ENCODE measurements around the gene HOXA11.

Gene HOXA11

DNA sequence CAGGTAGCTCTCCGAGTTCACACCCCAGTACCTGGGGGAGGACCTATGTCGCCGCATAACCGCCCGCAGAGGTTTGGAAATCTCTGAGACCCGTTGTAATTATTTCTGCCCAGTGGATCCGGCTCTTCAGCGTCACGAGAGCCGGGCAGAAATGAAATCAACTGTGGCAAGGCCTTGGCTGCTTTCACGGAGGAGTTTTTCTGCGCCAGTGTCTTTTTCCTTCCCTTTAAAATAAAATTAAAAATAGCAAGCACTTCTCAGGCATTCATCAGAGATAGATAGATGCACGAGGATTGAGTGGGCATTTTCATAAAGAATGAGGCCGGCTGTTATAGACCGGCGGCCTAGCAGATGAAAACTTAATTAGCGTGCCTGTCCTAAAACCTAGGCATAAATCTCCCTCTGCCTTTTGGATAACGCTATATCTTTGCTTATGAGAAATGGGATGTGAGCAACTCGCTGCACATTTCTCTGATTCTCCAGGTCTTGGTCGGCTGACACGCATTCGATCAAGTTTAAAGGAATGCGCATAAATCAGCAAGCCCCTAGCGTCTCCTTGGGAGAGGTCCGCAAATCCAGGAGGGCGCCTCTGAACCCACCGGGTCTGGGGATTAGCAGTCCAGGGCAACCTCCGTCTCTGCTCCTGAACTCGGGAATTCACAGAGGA lies 8.4 kb upstream of the HOXA11 start:
- FAIRE-seq: no peak
- no peak for DNase-seq (ENCODE audit: low spot score)

DNA sequence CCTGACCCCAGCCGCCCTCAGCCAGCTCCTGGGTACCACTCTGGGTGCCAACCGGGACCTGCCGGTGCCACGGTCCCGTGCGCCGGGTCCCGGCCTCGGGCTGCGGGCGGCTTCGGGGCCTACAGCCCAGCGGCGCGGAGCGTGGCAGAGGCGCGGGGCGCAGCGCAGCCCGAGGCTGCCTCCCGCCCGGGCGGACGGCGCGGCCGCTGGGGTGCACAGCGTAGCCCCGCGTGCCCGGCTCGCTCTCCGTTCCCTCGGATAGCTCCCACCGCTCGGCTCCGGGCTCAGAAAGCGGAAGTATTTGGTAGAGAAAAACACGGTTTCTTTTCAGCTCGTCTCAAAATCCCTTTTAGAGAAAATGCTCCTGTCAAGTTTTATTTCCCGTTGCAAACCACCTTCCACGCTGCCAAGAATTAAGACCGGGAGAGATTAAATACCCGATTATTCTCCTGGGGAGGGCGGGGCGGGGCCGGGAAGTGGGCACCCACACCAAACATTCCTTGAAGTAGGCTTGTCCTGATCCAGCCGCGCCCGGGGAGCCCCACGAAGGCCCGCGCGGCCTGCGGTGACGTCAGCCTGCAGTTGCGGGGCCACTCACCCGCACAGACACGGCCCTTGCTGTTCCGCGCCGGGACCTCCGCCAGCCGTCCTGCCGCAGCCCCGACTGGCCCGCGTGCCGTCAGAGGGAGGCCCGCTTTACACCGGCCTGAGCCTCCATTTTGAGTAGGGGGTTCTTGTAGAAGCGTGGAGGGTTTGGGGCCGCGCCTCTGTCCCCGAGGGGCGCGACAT lies 7.7 kb upstream of the HOXA11 start:
- FAIRE-seq: no peak
- DNase-seq (ENCODE audit: low spot score): no peak

DNA sequence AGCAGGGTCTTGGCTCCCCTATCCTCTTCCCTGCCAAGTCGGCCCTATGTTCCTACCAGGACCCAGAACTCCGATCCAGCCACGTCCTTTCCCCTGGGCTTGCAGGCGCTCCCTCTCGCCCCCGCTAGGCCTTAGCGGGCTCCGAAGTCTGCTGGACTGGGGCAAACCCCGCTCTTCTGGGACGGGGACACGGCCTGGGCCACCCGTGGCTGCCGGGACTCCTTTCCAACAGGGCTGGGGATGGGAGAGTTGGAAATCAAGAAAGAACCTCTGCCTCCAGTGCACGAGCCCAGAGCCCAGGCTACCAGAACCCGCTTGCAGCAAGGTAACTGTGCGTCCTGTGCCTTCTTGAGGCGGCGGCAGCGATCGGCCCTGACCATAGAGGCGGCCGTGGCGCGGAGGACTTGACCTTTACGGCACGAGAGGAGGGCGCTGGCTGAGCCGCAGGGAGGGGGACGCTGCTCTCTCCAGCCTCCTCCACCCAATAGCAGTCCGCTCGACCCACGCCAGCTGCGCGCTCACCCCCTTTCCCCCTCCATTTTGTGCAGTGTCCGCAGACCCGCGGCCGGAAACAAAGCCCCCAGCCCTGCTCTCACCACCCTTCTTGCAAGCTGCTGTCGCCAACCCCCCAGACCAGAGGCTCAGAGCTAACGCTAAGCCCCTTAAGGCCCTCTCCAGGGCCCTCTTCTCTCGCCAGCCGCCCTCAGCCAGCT lies 7.0 kb upstream of the HOXA11 start:
- no peak for DNase-seq (ENCODE audit: low spot score)
- FAIRE-seq: no peak

DNA sequence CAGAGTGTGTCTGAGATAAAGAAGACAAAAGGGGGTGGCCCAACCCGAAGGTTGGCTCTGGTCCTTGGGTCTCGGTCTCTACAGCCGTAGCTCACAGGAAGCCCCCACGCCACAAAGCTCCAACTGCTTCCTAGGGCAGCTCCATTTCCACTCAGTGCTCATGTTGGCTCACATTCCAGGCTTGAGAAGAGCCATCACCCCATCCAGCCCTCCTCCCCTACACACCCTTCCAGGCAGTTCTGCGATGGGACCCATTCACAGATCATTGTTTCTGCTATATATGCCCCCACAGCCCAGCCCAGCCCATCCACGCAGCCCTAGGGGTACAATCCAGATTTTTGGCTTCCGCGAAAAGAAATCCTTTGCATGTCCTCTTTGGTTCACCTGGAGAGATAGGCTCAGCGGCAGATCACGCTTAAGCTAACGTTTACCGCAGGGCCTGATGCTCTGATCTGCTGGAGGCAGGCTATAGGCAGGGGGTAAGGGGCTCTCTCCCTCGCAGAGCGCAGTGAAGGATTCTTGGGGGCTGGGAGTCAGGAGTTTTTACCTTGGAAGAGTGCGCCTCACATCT lies 6.2 kb upstream of the HOXA11 start:
- FAIRE-seq: no peak

DNA sequence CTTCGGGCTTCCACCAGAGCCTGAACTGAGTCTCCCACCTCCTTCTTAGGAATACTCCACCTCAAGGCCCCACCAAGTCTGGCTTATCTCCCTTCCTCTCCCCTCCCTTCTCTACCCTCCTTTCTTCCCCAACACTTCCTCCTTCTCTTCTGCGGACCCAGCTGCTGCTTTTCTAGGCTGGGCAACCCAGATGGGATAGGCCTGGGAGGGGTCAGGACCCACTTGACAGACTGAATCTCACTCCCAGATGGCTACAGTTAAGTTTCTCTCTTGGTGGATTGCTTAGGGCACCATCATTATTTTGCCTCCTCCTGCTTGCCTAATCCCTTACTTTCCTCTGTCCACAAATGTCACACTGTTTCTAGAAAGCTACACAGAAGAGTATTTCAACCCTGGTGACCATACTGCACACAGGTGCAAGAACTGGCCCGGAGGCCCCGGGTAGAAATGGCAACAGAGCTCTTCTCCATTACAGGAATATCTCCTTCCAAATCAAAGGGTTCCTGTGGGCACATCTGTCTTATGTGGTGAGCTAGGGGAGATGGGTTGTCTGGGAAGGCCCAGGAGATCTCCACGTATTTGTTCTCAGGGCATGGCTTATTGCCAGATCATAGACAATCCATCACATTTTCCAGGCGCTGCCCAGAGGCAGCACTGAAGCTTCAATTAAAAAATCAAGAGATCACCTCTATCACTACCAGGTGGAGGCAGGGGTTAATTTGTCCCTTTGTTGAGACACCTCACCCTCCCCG lies 5.1 kb upstream of the HOXA11 start:
- DNase-seq (ENCODE audit: low spot score) (no peak), FAIRE-seq (no peak)

More for the DNA sequence above, 6.2 kb upstream of the HOXA11 start:
- no peak for DNase-seq (ENCODE audit: low spot score)

DNA sequence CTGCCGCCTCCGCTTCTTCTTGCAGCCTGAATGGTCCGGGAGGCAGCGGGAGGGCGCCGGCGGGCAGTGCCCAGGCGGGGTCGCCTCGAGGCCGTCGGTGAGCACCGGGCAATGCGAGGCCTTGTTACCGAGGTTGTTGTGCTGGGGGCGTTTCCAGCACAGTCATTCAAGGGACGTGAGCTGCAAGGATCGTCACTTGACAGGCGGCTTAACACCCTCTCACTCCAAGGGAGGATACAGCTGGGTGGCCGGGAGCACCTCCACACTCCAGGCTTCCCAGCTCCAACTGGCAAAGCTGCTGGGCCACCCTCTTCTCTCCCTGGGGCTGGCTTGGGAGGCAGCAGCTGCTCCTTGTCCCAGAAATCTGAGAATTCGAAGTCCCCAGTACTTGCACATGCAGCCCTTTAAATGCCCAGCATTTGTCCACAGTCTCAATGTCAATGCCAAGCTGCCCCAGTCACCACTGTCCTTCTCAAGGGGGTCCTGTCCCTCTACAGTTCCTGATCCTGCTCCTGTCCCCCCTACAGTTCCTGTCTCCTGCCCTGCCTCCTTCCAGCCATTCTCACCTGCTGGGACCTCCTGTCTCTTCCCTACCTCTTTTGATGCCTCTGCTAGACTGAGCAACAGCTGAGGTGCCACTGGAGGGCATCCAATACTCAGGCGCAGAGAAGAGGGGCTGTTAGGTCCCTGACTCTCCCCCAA lies 4.4 kb upstream of the HOXA11 start:
- no peak for FAIRE-seq
- no peak for DNase-seq (ENCODE audit: low spot score)

DNA sequence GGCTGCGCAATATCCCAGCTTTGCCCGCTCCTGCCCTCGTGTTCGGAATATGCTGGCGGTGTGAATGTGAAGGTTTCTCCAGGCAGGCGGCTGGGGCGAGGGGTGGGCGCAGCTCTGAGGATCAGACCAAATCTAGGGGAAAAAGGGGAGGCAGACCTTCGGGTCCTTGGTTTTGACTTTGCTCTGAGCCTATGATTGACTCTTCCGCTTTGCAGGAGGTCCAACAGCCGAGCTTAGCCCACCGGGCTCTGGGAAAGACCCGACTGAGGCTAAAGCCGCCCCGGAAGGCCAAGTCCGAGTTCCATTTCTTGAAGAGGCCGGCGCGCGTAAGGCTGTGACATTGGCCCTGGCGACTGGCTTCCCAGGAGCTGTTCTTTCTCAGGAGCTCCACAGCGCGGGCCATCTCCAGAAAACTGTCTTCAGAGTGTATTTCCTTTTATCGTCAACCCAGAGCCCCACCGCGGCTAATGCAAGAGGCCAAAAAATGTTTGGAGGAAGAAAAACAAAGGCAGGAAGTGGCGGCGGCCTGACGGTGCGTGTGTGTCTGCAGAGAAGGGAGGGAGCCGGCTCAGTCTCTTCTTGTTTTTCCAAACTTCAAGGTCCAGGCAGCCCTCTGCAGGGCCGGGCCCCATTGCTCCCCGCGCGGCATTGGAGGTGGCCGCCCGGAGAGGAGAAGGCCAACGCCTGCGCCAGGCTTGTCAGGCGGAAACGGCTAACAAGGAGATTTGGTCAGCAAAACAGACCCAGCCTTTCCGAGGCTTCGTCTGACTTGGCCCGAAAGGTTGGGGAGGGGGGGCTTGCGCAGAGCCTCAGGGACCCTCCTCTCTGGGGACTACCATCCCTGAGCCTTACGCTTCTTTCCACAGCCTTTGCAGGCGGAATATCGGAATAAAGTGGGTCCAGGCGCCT lies 3.6 kb upstream of the HOXA11 start:
- DNase-seq (ENCODE audit: low spot score) (no peak), FAIRE-seq (no peak)

DNA sequence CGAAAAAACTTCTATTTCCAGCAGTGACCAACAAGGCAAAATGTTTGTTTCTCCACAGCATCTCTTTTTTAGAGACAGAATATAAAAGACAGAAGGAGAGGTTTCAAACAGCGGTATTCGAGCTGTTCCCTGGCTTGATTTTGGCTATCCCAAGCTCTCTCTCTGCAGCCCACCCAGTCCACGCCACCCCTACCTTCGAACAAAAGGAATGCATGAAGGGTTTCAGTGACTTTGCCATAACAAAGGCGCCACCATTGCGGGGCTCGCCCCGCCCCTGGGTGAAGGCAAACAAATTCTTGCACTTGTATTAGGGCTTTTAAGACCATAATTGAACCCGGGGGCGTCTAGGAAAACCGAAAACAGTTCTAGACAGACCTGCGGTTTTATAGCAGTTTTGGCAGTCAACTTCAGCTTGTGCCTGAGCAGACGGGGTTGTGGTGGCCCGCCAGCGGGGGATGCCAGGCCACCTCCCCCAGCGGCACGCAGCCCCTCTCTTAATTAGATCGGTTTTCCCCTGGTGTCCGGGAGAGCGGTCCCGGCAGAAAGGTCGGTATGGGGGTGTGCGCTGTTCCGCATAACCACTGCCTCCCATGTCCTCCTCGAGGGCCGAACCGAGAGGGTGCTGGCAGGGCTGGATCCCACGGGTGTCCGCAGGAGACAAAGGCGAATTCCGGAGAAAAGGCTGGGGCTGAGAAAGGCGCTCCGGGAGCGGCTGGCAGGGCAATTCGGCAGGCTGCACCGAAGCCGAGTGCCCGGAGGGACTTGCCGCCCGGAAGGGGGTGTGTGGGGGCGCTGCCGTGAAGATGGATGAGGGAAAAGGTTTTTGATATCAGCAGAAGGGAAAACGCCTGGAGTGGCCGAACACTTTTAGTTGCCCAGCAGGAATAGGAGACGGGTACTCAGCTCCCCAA lies 2.7 kb upstream of the HOXA11 start:
- DNase-seq (ENCODE audit: low spot score) (no peak), FAIRE-seq (no peak)

DNA sequence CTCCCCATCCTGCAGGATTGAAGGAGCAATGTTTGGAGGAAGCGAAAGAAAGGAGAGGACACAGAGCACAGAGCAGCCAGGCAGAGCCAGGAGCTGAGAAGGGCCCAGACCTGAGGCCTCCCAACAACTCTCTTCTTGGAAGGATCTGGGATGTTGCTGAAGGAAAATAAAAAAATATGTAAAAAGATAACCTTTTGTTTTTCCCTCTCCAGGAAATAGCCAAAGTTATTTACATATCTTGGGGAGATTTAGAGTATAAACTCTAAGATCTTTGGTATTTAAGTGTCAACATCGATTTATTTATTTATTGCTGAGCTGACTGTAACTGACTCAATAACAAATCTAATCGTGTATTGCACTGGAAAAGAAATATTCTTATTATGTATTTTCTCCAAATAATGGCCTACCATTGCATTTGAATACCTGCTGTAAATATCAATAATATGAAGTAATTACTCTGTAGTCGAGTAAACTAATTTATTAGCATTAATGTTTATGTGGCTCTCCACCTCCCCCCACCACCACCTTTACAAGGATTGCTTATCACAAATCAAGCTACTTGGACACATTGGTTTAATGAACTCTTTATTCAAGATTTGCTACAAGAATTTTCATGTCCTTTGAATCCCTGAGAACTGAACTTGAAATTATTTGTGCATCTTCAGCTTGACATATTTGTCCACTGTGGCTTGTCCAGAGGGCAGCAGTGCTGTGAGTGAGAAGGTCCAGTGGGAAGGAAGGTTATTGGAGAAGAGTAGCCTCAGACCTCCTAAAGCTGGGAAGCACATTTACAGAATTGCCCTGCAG lies 1.8 kb upstream of the HOXA11 start:
- no peak for FAIRE-seq
- no peak for DNase-seq (ENCODE audit: low spot score)

DNA sequence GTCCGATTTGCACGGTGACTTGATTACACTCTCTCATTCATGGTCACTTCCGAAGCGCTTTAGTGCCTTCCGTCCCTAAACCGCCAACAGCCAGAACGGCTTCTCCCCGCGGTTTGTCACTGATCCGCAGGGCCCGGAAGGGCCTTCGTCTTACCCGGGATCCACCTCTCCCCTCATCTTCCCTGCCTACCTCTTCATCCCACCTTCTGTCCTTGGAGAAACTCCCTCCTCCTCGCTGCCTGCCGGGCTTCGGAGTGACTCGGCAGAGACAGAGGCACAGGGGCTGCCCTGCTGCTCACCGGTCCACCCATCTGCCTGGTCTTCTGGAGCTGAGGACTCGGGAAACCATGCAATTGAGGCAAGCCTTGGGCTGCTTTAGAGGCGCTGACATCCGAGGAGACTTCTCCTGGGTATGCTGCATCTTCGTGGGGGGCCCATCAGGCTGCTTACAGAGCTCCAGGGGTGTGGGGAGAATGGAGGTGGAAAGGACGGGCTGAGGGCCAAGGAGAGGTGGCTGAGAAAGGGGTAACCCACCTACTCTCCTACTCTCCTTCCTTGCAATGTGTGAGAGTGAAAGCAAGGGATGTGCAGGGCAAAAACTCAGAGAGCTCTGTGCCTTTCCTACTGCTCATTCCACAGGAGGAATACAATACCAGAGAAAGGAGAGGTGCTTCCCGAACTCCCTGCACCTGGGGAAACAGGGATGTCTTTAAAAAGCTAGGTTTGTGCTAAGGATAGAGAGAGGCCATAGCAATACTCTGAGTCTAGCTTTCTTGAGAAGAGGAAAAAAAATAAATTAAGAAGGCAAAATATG lies 1.0 kb upstream of the HOXA11 start:
- FAIRE-seq (no peak), DNase-seq (ENCODE audit: low spot score) (no peak)

DNA sequence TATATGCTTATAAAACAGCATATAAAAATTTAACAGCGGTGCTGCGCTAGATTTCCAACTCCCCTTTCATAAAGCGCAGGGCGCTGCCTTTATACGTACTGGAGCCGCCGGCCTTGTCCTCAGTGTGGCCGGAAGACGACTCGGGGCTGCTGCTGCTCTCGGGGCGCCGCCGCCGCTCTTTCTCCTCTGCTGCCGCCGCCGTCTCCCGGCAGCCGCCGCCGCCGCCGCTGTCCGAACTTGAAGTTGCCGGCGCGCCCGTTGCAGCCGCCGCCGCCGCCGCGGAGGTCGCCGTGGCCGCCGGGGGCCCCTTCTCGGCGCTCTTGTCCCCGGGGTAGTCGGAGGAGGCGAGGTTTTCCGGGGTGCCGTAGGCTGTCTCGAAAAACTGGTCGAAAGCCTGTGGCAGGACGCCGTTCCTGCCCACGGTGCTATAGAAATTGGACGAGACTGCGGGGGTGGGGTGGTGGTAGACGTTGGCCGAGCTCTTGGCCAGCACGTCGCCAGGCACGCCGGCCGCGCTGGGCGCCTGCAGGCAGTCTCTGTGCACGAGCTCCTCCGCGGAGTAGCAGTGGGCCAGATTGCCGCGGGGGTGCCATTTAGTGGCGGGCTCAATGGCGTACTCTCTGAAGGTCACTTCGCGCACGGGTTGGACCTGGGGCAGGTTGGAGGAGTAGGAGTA lies 557 bp downstream of the HOXA11 start:
- peak; percentile 49 for DNase-seq (ENCODE audit: low spot score)
- FAIRE-seq: no peak

DNA sequence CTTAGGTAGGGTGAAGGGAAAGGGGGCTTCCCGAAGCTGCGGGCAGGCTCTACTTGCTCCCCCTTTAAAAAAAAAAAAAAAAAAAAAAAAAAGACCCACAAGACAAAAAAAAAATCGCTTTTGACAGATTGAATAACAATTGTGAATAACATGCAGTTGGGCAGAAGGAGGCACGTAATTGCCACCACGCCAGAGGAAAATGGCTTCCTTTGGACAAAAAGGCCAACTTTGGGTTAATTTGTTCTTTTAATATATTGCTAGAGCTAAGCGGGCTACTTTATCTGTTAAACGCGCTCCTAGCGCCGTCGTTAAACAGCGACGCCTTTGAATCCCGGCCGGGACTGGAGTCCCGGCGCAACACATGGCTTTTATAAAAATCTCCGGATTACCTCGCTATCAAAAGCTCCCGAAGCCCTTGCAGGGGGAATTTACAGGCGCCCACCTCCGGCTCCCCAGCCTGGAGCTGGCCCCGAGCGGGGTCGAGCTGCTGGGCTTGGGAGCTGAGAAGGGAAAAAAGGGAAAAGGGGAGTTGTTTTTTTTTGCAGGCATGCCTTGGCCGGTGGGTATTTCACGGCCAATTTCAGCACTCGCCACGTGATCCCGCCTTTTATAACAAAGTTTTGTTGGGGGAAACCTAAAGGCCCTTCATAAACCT lies 1.2 kb downstream of the HOXA11 start:
- DNase-seq (ENCODE audit: low spot score): no peak
- no peak for FAIRE-seq

DNA sequence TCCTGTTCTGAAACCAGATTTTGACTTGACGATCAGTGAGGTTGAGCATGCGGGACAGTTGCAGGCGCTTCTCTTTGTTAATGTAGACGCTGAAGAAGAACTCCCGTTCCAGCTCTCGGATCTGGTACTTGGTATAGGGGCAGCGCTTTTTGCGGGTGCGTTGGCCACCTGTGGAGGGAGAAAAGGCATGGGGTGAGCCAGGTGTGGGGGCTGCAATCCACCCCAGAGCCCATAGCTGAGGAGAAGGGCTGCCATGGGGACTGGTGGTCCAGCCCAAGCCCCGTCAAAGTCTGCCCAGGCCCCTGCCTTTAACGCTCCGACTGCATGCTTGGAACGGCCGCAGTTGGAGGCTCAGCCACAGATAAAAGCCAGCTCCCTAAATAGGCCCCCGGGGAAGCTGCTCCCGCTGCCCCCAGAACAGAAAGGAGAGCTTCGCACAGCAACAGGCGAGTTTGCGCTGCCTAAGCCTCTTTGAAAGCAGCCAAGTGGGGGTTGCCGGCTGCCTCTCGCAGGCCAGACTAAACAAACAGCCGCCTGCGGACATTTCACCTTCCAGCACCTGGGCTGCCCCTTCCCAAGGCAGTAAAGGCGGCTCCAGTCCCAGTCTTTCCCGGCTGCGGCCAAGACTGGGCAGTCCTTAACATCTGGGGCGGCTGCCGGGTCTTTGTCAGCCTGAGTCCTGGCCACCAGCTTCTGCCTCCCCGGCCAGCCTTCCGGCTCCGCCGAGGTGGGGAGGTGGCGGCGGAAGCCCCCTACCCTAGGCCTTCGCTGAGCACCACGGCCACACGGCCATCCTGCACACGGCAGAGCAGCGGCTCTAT lies 2.0 kb downstream of the HOXA11 start:
- FAIRE-seq (no peak), DNase-seq (ENCODE audit: low spot score) (no peak)

DNA sequence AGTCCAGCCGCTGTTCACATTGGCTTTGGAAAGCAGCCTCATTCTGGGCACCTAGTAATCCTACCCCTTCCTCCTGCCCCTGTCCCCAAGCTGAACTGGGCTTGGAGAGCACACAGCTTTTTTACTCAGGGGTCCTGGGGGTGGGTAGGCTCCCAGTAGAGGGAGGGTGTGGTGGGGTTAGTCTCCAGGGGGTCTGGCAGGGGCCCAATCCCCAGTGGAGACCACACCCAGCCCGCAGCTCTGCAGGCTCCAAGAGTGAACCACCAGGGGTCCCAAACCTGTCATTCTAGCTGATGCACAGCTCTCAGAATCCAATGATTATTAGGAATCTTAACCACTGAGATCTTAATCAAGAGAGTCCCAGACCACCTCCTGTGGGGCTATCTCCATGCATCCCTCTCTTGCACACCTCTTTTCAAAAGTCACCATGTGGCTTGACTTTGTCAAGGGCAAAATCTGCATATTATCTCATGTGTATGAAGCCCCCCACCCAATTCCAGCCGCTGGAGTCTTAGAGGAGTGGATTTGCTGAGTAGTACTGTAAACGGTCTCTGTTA lies 2.7 kb downstream of the HOXA11 start:
- FAIRE-seq (no peak), DNase-seq (ENCODE audit: low spot score) (no peak)

All from RCC 7860 (cell line).